Stimulated activated CD8-positive, alpha-beta memory T cell treated with anti-CD3 and anti-CD28 coated beads, Interleukin-12 subunit alpha, Interleukin-12 subunit beta, amount 100 ng/mL, for 4 hours (primary cell): Measurements from ENCODE around the gene SGTB.
A peak's percentile ranks its signal among the peaks of the same experiment; 100 is the strongest.

Experiments
- DNase-seq: peaks from one replicate; pipeline ENCODE4 v3.0.0-alpha.2; 2020; ENCODE audit warnings: low read depth

SGTB gene

GRCh38 chr5:65721720-65722574 is at the start of gene SGTB, which contains the start of gene NLN:
Gene SGTB, minus strand, starts transcription at chr5:65722109. Its CDS starts 1,302 bp downstream, at chr5:65720807.
Gene NLN, plus strand, starts transcription at chr5:65722205. Its CDS starts 169 bp downstream, at chr5:65722374.
- peak; percentile 79 for DNase-seq

GRCh38 chr5:65771266-65771665 is 49.4 kb upstream of the SGTB start:
- no peak for DNase-seq

GRCh38 chr5:65769539-65769938 is 47.6 kb upstream of the SGTB start:
- DNase-seq, result no peak

GRCh38 chr5:65768723-65769346 is 46.9 kb upstream of the SGTB start:
- DNase-seq, result no peak

GRCh38 chr5:65767565-65767964 is 45.7 kb upstream of the SGTB start:
- no peak for DNase-seq

- no peak for DNase-seq
Measured at GRCh38 chr5:65766781-65767180, 44.9 kb upstream of the SGTB start.

GRCh38 chr5:65766175-65766574 is 44.3 kb upstream of the SGTB start:
- no peak for DNase-seq

- DNase-seq, result no peak
Measured at GRCh38 chr5:65765582-65765981, 43.7 kb upstream of the SGTB start.

- no peak for DNase-seq
Measured at GRCh38 chr5:65762234-65762633, 40.3 kb upstream of the SGTB start.

GRCh38 chr5:65760504-65761275 is 38.8 kb upstream of the SGTB start:
- DNase-seq, result peak; percentile 8

- DNase-seq, result no peak
Measured at GRCh38 chr5:65758546-65759144, 36.7 kb upstream of the SGTB start.

GRCh38 chr5:65753189-65753588 is 31.3 kb upstream of the SGTB start:
- DNase-seq, result no peak

GRCh38 chr5:65750938-65751337 is 29.0 kb upstream of the SGTB start:
- DNase-seq, result no peak

GRCh38 chr5:65749956-65750355 is 28.0 kb upstream of the SGTB start:
- no peak for DNase-seq

- DNase-seq, result no peak
Measured at GRCh38 chr5:65749221-65749844, 27.4 kb upstream of the SGTB start.

- DNase-seq, result no peak
Measured at GRCh38 chr5:65742565-65743231, 20.8 kb upstream of the SGTB start.

GRCh38 chr5:65739162-65739561 is 17.3 kb upstream of the SGTB start:
- no peak for DNase-seq

- no peak for DNase-seq
Measured at GRCh38 chr5:65738305-65738704, 16.4 kb upstream of the SGTB start.

- DNase-seq, result no peak
Measured at GRCh38 chr5:65737842-65738241, 15.9 kb upstream of the SGTB start.

- DNase-seq, result no peak
Measured at GRCh38 chr5:65736011-65736410, 14.1 kb upstream of the SGTB start.

- no peak for DNase-seq
Measured at GRCh38 chr5:65734921-65735320, 13.0 kb upstream of the SGTB start.
